Panc1 (cell line): Measurements from ENCODE around the gene PSEN2.

Experiments
- SIN3A ChIP-seq: IDR thresholded peaks from 2 replicates; pipeline ENCODE4 v1.6.1; 2012; ENCODE audit warnings: low read depth, mild to moderate bottlenecking, low read length, moderate library complexity, borderline replicate concordance; ENCODE audit not compliant: insufficient read depth
- TCF7L2 ChIP-seq: IDR thresholded peaks from 2 replicates; pipeline ENCODE4 v1.6.1; 2011; ENCODE audit warnings: mild to moderate bottlenecking, low read depth, low read length, inconsistent platforms
- TF ChIP-seq, protein P1 (sequence below): fragments of 450-650 bp; IDR thresholded peaks from 2 replicates; pipeline ENCODE4 v1.5.1; 2017; ENCODE audit warnings: mild to moderate bottlenecking

DNA sequence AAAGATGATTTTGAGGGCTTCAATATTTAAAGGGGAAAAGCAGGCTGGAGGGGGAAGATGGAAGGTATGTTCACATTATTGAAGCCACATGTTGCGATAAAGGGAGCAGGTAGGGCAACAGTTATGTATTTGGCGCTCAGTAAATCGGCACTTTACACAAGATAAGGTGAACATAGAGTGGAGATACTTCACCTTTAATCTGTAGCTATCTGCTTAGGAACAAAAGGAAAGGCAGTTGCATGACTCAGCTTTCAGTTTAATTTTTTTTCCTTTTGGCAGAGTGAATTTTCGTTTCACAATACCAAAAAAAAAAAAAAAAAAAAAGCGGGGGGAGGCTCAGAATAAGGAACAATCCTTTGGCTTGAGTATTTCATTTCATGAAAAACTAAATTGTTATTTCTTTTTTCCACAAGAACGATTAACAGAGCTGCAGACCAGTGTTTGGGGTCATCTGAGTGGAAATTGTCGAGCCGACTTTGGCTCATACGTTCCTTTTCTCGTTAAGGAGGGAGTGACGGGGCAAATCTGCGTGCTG lies 68.6 kb downstream of the PSEN2 start:
- TF ChIP-seq, protein P1, sequence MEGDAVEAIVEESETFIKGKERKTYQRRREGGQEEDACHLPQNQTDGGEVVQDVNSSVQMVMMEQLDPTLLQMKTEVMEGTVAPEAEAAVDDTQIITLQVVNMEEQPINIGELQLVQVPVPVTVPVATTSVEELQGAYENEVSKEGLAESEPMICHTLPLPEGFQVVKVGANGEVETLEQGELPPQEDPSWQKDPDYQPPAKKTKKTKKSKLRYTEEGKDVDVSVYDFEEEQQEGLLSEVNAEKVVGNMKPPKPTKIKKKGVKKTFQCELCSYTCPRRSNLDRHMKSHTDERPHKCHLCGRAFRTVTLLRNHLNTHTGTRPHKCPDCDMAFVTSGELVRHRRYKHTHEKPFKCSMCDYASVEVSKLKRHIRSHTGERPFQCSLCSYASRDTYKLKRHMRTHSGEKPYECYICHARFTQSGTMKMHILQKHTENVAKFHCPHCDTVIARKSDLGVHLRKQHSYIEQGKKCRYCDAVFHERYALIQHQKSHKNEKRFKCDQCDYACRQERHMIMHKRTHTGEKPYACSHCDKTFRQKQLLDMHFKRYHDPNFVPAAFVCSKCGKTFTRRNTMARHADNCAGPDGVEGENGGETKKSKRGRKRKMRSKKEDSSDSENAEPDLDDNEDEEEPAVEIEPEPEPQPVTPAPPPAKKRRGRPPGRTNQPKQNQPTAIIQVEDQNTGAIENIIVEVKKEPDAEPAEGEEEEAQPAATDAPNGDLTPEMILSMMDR: no peak
- TF ChIP-seq TCF7L2 (no peak), SIN3A (no peak)
